ENCODE data around the gene TRPV2.

TRPV2 gene

GRCh38 chr17:16455997-16456741, 40.8 kb downstream of the TRPV2 start:
- no peak for DNase-seq (ENCODE audit: low read depth, low spot score)

- no peak for DNase-seq (ENCODE audit: low read depth, low spot score)
These were observed 41.5 kb downstream of the TRPV2 start for GRCh38 chr17:16456742-16457316.

GRCh38 chr17:16459271-16459670, 43.9 kb downstream of the TRPV2 start:
- no peak for DNase-seq (ENCODE audit: low read depth, low spot score)

GRCh38 chr17:16459855-16460550, 44.6 kb downstream of the TRPV2 start:
- DNase-seq (ENCODE audit: low read depth, low spot score), result no peak

- no peak for DNase-seq (ENCODE audit: low read depth, low spot score)
These were observed 45.6 kb downstream of the TRPV2 start for GRCh38 chr17:16460796-16461605.

- no peak for DNase-seq (ENCODE audit: low read depth, low spot score)
These were observed 46.2 kb downstream of the TRPV2 start for GRCh38 chr17:16461606-16461866.

GRCh38 chr17:16462070-16462864, 46.9 kb downstream of the TRPV2 start:
- no peak for DNase-seq (ENCODE audit: low read depth, low spot score)

- no peak for DNase-seq (ENCODE audit: low read depth, low spot score)
These were observed 48.3 kb downstream of the TRPV2 start for GRCh38 chr17:16463358-16464302.

- no peak for DNase-seq (ENCODE audit: low read depth, low spot score)
These were observed 49.1 kb downstream of the TRPV2 start for GRCh38 chr17:16464303-16465051.

GRCh38 chr17:16465052-16465312, 49.6 kb downstream of the TRPV2 start:
- DNase-seq (ENCODE audit: low read depth, low spot score), result no peak

GRCh38 chr17:16465861-16466338, 50.5 kb downstream of the TRPV2 start:
- DNase-seq (ENCODE audit: low read depth, low spot score), result no peak

- DNase-seq (ENCODE audit: low read depth, low spot score), result no peak
These were observed 51.0 kb downstream of the TRPV2 start for GRCh38 chr17:16466407-16466806.

- DNase-seq (ENCODE audit: low read depth, low spot score), result no peak
These were observed 51.7 kb downstream of the TRPV2 start for GRCh38 chr17:16467044-16467443.

- DNase-seq (ENCODE audit: low read depth, low spot score), result no peak
These were observed 52.5 kb downstream of the TRPV2 start for GRCh38 chr17:16467886-16468285.

- DNase-seq (ENCODE audit: low read depth, low spot score), result no peak
These were observed 53.1 kb downstream of the TRPV2 start for GRCh38 chr17:16468428-16468992.

GRCh38 chr17:16470265-16470664, 54.9 kb downstream of the TRPV2 start:
- DNase-seq (ENCODE audit: low read depth, low spot score), result no peak

GRCh38 chr17:16471295-16471694, 55.9 kb downstream of the TRPV2 start:
- DNase-seq (ENCODE audit: low read depth, low spot score), result no peak

GRCh38 chr17:16472539-16472938, 57.2 kb downstream of the TRPV2 start:
- DNase-seq (ENCODE audit: low read depth, low spot score), result no peak

Data from iPS DF 19.7 (cell line).